ENCODE measurements around the gene NUDT13.
"Not testable (repeated sequence)": the region's sequence is repeated elsewhere in the genome, so short reads cannot be mapped to it uniquely, and the experiment has no call there.

Gene NUDT13

GRCh38 chr10:73131913-73132686, 21.8 kb downstream of the NUDT13 start:
- TF ChIP-seq CTCF (IDR thresholded peaks at IDR 0.05; ENCODE audit: low read depth, low read length): no peak
- H3K4me3 ChIP-seq (ENCODE audit: low read depth, low read length): no peak overlapping the region
- no peak for DNase-seq (ENCODE audit: low read depth)

GRCh38 chr10:73134727-73135126, 24.5 kb downstream of the NUDT13 start:
- H3K4me3 ChIP-seq (ENCODE audit: low read depth, low read length): no peak overlapping the region
- TF ChIP-seq POLR2A (IDR thresholded peaks at IDR 0.05; ENCODE audit: extremely low read depth, insufficient read length): no peak
- no peak for TF ChIP-seq MAX (IDR thresholded peaks at IDR 0.05; ENCODE audit: low read depth, low read length)
- no peak for TF ChIP-seq CTCF (IDR thresholded peaks at IDR 0.05; ENCODE audit: low read depth, low read length)
- no peak for TF ChIP-seq MYC (IDR thresholded peaks at IDR 0.05; ENCODE audit: low read depth, low read length)
- no peak for DNase-seq (ENCODE audit: low read depth)

GRCh38 chr10:73136627-73137026, 26.4 kb downstream of the NUDT13 start:
- TF ChIP-seq POLR2A (IDR thresholded peaks at IDR 0.05; ENCODE audit: extremely low read depth, insufficient read length) (no peak), MYC (IDR thresholded peaks at IDR 0.05; ENCODE audit: low read depth, low read length) (no peak), CTCF (IDR thresholded peaks at IDR 0.05; ENCODE audit: low read depth, low read length) (no peak), MAX (IDR thresholded peaks at IDR 0.05; ENCODE audit: low read depth, low read length) (no peak)
- no peak overlapping the region for H3K4me3 ChIP-seq (ENCODE audit: low read depth, low read length)
- DNase-seq (ENCODE audit: low read depth): no peak

GRCh38 chr10:73139251-73139650, 29.0 kb downstream of the NUDT13 start:
- TF ChIP-seq POLR2A (IDR thresholded peaks at IDR 0.05; ENCODE audit: extremely low read depth, insufficient read length) (no peak), MAX (IDR thresholded peaks at IDR 0.05; ENCODE audit: low read depth, low read length) (no peak), MYC (IDR thresholded peaks at IDR 0.05; ENCODE audit: low read depth, low read length) (no peak), CTCF (IDR thresholded peaks at IDR 0.05; ENCODE audit: low read depth, low read length) (no peak)
- no peak overlapping the region for H3K4me3 ChIP-seq (ENCODE audit: low read depth, low read length)
- no peak for DNase-seq (ENCODE audit: low read depth)

- H3K4me3 ChIP-seq (ENCODE audit: low read depth, low read length): no peak overlapping the region
- TF ChIP-seq MAX (IDR thresholded peaks at IDR 0.05; ENCODE audit: low read depth, low read length): no peak
- TF ChIP-seq MYC (IDR thresholded peaks at IDR 0.05; ENCODE audit: low read depth, low read length): no peak
- TF ChIP-seq POLR2A (IDR thresholded peaks at IDR 0.05; ENCODE audit: extremely low read depth, insufficient read length): no peak
- no peak for TF ChIP-seq CTCF (IDR thresholded peaks at IDR 0.05; ENCODE audit: low read depth, low read length)
- no peak for DNase-seq (ENCODE audit: low read depth)
These were observed 31.3 kb downstream of the NUDT13 start for GRCh38 chr10:73141603-73142002.

- H3K4me3 ChIP-seq (ENCODE audit: low read depth, low read length); DNase-seq (ENCODE audit: low read depth): not testable (repeated sequence)
These were observed 40.6 kb downstream of the NUDT13 start for GRCh38 chr10:73150633-73151413.

All from NB4 (cell line).